ENCODE data around the gene DLD.
"Not testable (repeated sequence)": the region's sequence is repeated elsewhere in the genome, so short reads cannot be mapped to it uniquely, and the experiment has no call there.

DLD gene

DNA sequence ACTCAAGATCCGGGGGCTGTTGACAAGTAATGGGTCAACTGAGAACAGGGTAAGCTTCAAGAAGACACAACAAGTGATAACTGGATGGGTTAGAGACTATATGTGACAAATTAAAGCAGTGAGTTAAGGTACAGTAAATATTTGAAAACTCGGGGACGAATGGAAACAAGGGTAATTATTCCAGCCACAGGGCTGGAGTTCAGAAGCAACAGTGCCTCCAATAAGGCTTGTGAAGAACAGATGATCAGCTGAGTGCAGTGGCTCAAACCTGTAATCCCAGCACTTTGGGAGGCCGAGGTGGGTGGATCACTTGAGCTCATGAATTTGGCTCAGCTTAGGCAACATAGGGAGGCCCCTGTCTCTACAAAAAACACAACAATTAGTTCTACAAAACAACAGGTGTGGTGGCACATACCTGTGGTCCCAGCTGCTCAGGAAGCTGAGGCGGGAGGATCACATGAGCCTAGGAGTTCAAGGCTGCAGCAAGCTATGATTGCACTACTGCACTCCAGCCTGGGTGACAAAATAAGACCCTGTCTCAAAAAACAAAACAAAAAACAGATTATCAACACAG lies 20.5 kb upstream of the DLD start:
- no peak for FAIRE-seq
- DNase-seq (ENCODE audit: extremely low spot score, insufficient read length, low read depth), result no peak

DNA sequence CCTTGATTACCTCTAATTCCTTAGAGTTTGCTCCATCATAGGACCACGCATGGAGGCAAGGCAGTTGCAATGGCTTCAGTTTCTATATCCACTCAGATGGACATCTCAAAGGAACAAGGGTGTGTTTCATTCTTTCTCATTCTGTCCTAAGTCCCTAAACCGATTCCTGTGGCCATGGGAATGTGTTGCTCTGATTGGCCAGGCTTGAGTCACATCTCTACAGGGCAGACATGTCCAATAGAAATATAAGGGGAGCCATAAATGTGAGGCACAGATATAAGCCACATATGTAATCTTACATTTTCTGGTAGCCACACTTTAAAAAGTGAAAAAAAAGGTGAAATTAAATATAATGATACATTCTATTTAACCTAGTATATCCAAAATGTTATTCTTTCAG lies 16.9 kb upstream of the DLD start:
- DNase-seq (ENCODE audit: extremely low spot score, insufficient read length, low read depth) (no peak), FAIRE-seq (no peak)

DNA sequence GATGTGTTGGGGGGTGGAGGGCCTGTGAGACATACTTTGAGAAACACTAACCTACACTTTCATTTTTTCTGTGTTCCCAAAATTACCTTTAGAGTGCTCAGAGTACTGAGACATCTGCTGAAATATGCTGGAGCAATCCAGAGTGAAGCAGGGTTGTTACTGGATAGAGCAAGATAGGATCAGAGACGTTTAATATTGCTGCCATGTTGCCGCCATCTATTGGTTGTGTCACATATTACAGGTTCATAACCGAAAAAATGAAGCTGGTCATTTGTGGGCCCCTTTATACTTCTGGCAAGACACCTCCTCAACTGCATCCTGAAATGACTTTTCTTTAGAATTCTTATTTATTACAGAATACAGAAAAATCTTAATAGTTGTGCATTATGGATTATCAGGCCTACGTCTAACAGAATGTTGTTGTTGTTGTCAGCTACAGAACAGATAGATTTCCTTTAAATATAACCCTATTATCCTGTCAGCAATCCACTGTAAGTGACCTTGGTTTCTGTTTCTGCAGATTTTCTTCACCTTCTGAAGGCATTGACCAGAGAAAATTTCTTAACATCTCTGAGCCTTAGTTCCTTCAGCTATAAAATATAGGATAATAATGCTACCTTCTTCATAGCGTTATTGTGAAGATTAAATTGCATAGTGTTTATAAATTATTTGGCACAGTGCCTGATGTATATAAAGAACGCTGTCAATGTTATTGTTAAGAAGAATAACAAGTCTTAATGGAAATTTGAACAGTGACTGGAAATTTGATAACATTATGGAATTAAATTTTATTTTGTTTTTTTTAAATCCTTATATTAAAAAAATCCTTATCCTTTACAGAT lies 16.2 kb upstream of the DLD start:
- FAIRE-seq, result peak; percentile 58
- DNase-seq (ENCODE audit: extremely low spot score, insufficient read length, low read depth), result no peak

DNA sequence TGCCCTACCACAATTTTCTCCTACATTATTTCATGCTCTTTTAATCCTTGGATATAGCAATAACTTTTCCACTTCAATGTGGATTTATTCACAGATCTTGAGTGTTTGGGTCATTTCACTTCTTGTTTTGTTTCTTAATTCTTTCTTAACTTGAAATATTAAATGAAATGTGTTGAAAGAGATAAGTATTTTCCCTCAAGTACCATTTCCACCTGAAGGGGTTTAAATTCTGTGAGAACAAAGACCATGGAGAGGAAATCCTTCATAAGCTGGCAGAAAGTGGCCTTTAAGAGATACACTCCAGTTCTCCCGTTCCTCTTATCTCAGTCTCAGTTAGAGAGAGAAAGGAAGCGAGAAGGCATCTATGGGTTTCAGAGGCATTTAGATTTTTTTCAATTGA lies 14.1 kb upstream of the DLD start:
- FAIRE-seq, result no peak
- no peak for DNase-seq (ENCODE audit: extremely low spot score, insufficient read length, low read depth)

DNA sequence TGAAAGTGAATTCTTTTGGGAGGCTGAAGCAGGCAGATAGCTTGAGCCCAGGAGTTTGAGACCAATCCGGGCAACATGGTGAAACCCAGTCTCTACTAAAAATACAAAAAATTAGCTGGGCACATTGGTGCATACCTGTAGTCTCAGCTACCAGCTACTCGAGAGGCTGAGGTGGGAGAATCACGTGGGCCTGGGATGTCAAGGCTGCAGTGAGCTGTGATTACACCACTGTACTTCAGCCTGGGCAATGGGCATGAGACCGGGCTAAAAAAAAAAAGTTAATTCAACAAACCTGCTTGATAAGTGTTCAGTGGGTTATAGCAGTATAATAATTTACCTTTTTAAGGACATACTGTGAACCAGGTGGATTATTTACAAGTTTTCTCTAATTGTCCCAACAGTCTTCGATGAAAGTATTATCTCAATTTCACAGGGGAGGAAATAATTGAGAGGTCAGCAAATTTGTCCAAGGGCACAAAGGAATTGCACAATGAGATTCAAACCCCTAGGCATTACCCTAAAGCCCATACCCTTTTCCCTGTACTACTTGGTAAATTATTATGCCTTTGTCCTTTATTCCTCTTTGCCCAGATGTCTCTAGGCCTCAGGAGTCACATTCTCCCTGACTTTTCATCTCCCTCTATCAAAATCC lies 13.1 kb upstream of the DLD start:
- DNase-seq (ENCODE audit: extremely low spot score, insufficient read length, low read depth) (no peak), FAIRE-seq (no peak)

DNA sequence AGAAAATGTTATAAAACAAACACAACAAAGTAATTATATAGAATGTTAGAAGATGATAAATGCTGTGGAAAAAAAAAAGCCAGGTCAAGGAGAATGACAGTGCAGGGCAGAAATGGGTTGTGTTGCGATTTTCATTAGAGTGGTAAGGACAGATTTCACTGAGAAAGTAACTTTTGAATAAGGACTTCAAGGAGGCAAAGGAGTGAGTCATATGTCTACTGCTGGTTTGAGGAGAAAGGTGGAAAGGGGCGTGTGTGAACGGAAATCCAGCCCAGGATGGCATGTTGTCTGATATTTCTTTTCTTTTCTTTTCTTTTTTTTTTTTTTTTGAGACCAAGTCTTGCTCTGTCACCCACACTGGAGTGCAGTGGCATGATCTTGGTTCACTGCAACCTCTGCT lies 12.3 kb upstream of the DLD start:
- FAIRE-seq (no peak), DNase-seq (ENCODE audit: extremely low spot score, insufficient read length, low read depth) (no peak)

DNA sequence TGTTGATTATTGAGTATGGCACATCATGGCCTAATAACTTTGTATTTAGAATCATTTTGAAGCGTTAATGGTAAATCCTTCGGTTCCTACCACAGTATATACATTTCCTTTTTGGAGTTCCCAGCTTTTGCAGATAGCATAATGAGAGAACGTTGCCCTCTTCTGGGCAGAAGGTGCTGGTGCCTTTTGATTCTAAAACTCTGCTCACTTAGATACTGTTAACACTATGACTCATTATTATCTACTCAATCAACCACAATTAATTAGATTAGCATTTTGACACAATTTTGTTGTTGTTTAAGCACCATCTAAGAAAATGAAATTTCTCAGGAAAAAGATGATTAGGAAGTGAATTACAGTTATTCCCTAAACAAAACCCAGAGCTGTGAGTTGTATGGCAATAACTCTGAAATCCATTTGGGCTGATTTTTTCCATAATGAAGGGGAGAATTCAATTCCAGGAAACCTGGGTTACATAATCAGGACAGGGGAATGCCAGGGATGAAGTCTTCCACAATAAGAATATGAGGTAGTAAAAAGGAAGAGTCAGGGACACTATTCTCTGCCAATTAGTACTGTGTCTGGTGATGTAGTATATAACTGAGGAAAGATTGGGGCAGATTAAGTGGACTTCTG lies 11.5 kb upstream of the DLD start:
- FAIRE-seq, result peak; percentile 61
- no peak for DNase-seq (ENCODE audit: extremely low spot score, insufficient read length, low read depth)

DNA sequence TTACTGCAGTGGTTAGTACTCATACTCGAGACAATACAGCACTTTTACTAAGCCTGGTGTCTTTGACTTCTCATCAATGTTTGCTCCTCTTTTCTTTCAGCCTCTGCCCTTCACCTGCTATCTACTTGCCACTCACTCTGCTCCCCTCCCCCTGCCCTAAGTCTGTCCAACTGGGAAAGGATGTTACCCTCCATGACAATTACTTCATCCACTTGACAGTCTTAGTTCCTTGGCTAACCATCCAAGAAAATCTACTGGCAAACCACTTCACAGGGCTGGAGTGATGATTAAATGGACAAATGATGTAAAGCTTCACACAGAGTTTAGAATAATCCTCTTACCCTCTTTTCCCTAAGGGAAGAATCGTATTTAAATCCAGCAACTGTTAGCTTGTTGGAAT lies 8.2 kb upstream of the DLD start:
- FAIRE-seq (no peak), DNase-seq (ENCODE audit: extremely low spot score, insufficient read length, low read depth) (no peak)

DNA sequence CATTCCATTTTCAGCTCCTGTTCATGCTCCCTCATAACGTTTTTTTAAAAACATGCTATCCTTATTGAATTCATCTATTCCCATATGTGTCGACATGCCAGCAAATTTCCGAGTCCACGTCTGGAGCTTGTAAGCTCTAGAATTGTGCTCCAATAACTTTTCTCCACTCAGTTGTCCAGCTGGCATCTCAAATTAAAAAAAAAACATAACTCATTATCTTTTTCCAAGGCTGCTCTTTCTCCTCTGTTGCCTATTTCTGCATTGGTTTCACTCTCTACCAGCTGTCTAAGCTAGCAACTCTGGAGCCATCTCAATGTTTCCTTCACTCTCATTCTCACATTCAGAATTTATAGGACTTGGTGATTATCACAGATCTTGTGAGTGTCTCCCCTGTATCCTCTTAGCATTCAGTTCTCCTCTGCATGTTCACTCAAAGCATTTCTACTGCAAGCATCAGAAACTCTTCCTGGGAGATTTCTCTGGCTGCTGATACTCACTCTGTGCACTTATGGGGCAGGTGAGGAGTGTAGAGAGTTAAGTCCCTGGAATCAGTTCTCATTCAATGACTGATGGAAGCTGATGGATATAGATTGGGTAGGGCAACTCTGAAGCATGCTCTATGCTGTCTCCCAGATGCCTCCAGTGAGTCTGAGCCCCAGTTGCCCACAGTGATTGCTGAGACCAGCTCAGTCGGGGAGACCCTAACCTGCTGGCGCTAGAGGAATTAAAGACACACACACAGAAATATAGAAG lies 6.7 kb upstream of the DLD start:
- FAIRE-seq (no peak), DNase-seq (ENCODE audit: extremely low spot score, insufficient read length, low read depth) (no peak)

DNA sequence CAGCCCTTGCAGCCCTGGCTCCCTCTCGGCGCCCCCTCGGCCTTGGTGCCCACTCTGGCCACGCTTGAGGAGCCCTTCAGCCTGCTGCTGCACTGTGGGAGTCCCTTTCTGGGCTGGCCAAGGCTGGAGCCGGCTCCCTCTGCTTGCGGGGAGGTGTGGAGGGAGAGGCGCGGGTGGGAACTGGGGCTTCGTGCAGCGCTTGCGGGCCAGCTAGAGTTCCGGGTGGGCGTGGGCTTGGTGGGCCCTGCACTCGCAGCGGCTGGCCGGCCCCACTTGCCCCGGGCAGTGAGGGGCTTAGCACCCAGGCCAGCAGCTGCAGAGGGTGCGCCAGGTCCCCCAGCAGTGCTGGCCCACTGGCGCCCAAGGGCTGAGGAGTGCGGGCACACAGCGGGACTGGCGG lies 3.2 kb upstream of the DLD start:
- FAIRE-seq; DNase-seq (ENCODE audit: extremely low spot score, insufficient read length, low read depth): not testable (repeated sequence)

DNA sequence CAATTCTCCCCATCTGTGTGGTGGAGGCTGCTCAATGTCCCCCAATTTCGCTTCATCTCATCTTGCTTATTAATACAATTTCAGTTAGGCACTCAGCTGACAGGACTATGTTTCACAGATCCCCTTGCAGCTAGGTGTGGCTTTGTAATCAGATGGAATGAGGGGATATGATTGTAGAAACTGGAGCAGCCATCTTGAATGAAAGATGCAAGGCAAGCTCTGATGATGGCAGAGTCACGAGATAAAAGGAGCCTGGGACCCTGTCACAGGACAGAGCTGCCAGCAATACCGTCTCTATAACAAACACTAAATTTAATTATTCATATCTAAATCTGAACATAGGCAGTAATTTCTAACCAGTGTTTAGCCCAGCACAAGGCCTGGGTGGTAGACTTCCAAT lies 991 bp upstream of the DLD start:
- FAIRE-seq (no peak), DNase-seq (ENCODE audit: extremely low spot score, insufficient read length, low read depth) (no peak)

DNA sequence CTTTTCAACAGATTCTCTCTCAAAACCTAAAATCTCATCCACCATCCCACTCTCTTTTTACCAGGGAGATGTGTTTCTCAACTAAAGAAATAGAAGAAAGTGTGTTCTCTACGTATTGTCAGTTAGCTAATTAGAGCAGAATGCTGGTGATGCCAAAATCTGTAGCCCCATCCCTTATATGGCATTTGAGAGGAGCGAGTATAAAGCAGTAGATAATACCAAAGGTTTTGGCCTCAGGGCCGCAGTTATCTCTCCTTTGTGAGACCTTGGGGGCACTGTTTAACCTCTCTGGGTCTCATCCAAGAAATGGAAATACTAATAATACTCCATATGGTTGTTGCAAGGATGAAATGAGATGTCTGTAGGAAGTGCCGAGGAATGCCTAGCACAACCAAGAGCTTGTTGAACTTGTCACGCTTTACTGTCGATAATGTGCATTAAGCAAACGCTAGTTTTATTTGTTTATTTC lies 456 bp upstream of the DLD start:
- no peak for DNase-seq (ENCODE audit: extremely low spot score, insufficient read length, low read depth)
- no peak for FAIRE-seq

DNA sequence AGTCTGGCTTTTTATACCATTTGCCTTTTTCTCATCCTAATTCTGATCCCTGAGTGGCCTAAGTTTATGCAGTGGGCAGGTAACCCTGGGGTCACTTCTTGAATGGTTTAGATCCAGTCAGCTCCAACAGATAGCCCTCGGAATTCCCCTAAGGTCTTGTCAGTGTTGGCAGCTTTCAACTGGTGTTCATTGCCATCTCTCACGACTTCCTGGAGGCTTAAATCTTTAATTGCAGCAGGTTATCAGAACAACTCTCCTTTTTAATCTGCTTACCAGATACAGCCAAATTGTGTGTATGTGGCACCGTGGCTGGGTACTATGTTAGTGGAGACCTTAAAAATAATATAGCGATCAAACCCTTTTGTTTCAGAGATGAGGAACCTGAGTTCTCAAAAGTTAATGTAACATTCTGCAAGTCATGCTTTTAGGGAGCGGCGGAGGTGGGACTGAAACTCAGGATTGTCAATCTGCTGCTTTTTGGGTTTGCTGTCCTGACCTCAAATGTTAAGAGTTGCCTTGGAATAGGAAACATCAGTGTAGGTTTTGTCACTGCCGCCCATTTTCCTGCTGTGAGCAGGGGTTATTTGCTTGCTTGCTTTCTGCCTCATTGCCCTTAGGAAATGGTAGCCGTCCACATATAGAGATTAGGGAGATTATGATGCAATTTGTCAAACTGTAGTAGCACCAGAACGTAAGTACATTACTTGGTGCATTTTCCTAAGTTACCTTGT lies 818 bp downstream of the DLD start:
- DNase-seq (ENCODE audit: extremely low spot score, insufficient read length, low read depth) (no peak), FAIRE-seq (peak; percentile 12)

DNA sequence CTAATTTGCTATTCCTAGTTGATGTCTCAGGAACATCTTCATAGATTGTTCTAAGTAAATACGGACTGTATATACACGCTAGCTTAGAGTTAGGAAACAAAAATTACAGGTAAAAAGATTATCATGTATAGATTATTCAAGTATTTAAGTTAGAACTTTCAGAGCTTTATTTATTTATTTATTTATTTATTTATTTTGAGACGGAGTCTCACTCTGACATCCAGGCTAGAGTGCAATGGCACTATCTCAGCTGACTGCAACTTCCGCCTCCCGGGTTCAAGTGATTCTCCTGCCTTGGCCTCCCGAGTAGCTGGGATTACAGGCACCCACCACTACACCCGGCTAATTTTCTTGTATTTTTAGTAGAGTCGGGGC lies 1.4 kb downstream of the DLD start:
- not testable (repeated sequence) for FAIRE-seq; DNase-seq (ENCODE audit: extremely low spot score, insufficient read length, low read depth)

DNA sequence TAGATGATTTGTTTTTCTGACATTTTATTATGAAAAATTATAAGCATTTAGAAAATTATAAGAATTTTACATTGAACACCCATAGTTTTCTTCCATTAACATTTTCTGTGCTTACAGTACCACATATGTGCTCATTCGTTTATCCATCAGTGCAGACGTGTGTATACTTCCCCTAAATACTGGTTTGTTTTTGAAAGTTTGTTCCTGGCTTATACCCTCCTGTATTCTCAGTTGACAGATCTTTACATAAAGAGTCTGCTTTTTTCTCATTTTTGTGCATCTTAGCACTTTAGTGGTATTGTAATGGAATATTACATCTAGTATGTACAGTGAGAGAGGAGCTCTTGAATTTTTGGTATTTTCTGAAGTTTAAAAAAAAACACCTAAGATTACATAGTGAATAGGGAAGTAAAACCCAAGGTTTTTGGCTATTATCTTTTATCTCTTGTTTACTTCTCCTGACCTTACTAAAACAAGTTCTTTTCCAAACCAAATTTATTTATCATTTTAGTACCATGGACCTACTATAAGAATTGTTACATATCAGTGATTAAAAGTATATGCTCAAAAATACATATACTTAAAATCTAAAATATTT lies 8.1 kb downstream of the DLD start:
- DNase-seq (ENCODE audit: extremely low spot score, insufficient read length, low read depth), result no peak
- FAIRE-seq, result no peak

DNA sequence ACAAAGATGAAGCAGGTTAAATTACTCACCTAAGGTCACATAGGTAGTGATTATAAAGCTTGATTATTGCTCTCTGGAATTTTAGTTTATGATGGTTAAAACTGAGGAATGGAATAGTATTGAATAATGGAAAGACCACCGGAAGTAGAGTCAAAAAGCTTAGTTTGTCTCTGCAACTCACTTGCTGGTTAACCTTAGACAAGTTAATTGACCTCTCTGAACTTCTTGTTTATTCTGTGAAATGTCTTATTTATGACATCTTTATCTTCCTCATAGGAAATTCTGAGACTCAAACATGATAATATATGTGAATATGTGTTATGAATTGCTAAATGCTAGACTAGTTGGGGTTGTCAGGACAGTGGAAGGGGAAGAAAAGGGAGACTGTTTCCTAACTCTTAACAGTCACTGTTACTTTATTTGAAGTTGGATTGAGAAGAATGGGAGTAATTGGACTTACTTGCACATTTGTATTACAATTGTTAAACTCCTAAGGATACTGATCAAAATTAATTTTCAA lies 9.6 kb downstream of the DLD start:
- FAIRE-seq (no peak), DNase-seq (ENCODE audit: extremely low spot score, insufficient read length, low read depth) (no peak)

DNA sequence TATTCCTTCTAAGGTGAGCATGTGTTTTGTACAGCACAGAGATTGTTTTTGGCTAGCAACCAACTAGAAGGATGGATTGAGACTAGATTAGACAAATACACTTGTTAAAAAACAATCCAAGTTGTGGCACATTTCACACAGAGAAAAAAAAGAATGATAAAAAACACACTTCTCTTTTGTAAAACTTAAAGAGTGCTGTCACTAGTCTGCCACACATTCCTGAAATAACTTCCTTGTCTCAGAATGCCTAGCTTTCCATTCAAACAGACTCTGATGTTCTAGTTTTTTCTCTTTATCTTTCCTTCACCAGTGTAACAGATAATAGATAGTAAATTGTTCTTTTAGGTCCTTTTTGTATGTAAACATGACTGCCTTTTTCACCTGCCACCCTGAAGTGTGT lies 11.4 kb downstream of the DLD start:
- FAIRE-seq (no peak), DNase-seq (ENCODE audit: extremely low spot score, insufficient read length, low read depth) (no peak)

DNA sequence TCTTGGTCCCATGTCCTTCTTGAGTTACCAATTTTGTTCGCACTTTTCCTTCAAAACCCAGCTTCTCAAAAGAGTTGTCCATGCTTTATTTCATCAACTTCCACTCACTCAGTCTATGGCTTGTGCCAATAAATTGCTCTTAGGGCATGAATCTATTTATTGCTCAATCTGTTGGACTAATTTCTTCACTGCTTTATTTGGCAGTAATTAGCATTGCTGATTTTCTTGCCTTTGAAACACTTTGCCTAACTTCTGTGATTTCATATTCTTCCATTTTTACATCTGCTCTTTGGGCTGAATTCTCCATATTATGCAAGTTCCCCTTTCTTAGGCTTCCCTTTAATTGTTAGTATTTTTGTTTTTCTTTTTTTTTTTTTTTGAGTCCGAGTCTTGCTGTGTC lies 16.8 kb downstream of the DLD start:
- DNase-seq (ENCODE audit: extremely low spot score, insufficient read length, low read depth) (no peak), FAIRE-seq (no peak)

DNA sequence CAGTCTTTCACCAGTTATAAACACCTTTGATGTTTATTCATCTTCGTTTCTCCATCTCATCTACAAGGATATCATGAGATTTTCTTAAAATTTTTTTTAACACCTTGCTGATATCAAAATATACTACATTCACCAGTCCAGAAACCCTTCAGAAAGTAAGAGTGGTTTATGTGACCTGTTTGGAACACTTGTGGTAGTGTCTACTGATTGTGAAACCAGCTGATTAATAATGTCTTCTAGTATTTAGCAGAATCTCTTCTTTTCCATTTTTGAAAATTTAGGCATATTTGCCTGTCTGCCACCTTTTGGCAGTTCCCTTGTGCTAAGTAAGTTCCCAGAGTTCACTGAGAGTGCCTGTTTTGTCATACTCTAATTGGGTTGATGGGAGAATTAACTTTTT lies 18.5 kb downstream of the DLD start:
- no peak for FAIRE-seq
- no peak for DNase-seq (ENCODE audit: extremely low spot score, insufficient read length, low read depth)

Measured in GM18507 (cell line).